ENCODE data around the gene MIPOL1.
"Not testable (repeated sequence)": the region's sequence is repeated elsewhere in the genome, so short reads cannot be mapped to it uniquely, and the experiment has no call there.

MIPOL1 gene

DNA sequence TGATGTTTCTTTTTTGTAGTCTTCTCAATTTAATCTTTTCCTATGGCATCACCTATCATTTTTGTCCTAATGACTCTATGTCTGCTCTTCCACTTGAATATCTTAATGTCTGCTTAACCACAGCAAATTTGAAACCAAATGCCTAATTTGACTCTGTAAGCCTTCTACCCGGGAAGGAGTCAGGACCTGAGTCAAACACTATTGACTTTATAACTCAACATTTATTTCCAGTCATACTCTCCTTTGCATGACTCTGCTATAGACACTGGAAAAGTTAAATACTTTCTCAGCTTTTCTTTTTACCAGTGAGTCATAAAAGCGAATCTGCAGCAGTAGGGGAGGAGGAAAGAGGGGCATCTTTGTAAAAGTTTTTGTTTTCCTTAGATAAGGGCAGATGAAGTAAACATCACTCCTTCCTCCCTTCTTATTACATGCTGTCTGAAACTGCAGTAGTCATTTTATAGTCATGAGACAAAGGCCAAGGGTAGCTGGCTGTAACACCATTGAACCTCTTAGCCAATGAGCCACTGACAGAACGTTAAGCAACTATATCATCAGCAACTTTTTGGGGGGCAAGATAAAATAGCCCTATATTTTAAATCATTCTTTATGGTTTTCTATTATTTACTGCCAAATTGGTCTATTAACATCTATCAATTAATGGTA is 179.3 kb downstream of the MIPOL1 start:
- no peak overlapping the region for H3K18ac ChIP-seq (ENCODE audit: low read length)
- H3K4me2 ChIP-seq (ENCODE audit: low read length): no peak overlapping the region
- no peak overlapping the region for H3K4me3 ChIP-seq (ENCODE audit: low read length)
- no peak overlapping the region for H2BK15ac ChIP-seq (replicated peaks; ENCODE audit: low read depth)
- no peak overlapping the region for H4K5ac ChIP-seq (ENCODE audit: low read length)
- H2BK120ac ChIP-seq (ENCODE audit: low read depth, low read length): no peak overlapping the region
- H3K27ac ChIP-seq (ENCODE audit: low read depth, low read length): no peak overlapping the region
- DNase-seq: no peak
- no peak overlapping the region for H3K56ac ChIP-seq (ENCODE audit: low read length)
- no peak overlapping the region for H2AK5ac ChIP-seq (ENCODE audit: low read length)
- H2BK5ac ChIP-seq (ENCODE audit: low read length): no peak overlapping the region
- H3K9ac ChIP-seq (ENCODE audit: low read length): no peak overlapping the region
- H3K36me3 ChIP-seq (ENCODE audit: control insufficient read depth, insufficient read depth, low read length): no peaks in the 10 kb centered on the region
- no CpG with 5 or more reads among the region's 3 CpGs for WGBS (ENCODE audit: extremely low coverage, insufficient coverage, low lambda C conversion rate)
- no peaks in the 10 kb centered on the region for H3K4me1 ChIP-seq (ENCODE audit: control insufficient read depth, low read depth, low read length)
- no peak overlapping the region for H4K8ac ChIP-seq (ENCODE audit: low read depth, low read length)
- H3K79me1 ChIP-seq (ENCODE audit: low read length): no peaks in the 10 kb centered on the region
- no peak overlapping the region for H3K23ac ChIP-seq (ENCODE audit: low read length)
- no peaks in the 10 kb centered on the region for H3K79me2 ChIP-seq (ENCODE audit: control insufficient read depth, insufficient read depth, low read length)
- H3K4ac ChIP-seq (ENCODE audit: low read depth, low read length): no peak overlapping the region
- no peaks in the 10 kb centered on the region for H3K27me3 ChIP-seq (ENCODE audit: insufficient read depth, low read length, poor library complexity)

DNA sequence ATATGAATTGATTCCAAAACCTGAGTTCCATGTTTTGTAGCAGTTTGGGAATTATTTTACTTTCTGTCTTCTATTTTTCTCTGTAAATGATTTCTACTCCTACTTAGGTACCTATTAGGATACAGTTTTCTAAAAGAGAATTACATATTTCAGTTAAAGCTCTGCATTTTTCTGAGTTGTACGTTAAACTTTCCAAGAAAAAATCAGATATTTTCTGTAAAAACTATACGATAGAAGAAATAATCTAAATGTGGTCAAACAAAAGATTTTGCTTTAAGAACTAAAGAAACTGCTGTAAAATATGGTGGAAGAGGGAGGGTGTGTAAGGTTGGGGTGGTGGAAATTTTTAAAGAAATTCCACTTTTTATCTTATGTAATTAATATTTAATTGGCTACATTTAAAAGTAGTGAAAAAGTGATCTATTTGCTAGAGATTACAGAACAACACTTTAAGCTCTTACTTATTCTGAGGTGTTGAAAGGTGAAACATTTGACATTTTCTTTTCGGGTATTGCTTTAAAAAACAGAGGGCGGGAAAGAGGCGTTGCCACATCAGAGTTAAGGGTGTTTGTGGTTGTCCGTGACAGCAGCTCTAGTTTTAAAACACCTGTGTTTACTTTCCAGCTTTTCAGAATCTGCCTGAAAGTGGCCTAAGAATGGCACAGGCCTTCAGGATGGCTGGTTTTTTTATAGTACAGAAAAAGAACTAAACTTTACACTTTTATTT is 187.3 kb downstream of the MIPOL1 start:
- Histone ChIP-seq H4K8ac (ENCODE audit: low read depth, low read length) (no peak overlapping the region), H2BK120ac (ENCODE audit: low read depth, low read length) (no peak overlapping the region), H3K27me3 (ENCODE audit: insufficient read depth, low read length, poor library complexity) (no peaks in the 10 kb centered on the region), H3K18ac (ENCODE audit: low read length) (no peak overlapping the region), H3K4me2 (ENCODE audit: low read length) (no peak overlapping the region), H3K23ac (ENCODE audit: low read length) (no peak overlapping the region), H3K79me1 (ENCODE audit: low read length) (no peaks in the 10 kb centered on the region), H3K79me2 (ENCODE audit: control insufficient read depth, insufficient read depth, low read length) (no peaks in the 10 kb centered on the region), H3K9ac (ENCODE audit: low read length) (no peak overlapping the region), H2BK5ac (ENCODE audit: low read length) (no peak overlapping the region), H3K4me1 (ENCODE audit: control insufficient read depth, low read depth, low read length) (no peaks in the 10 kb centered on the region), H3K4ac (ENCODE audit: low read depth, low read length) (no peak overlapping the region), H2BK15ac (replicated peaks; ENCODE audit: low read depth) (no peak overlapping the region), H3K56ac (ENCODE audit: low read length) (no peak overlapping the region), H3K36me3 (ENCODE audit: control insufficient read depth, insufficient read depth, low read length) (no peaks in the 10 kb centered on the region), H4K5ac (ENCODE audit: low read length) (no peak overlapping the region), H3K4me3 (ENCODE audit: low read length) (no peak overlapping the region), H2AK5ac (ENCODE audit: low read length) (no peak overlapping the region), H3K27ac (ENCODE audit: low read depth, low read length) (no peak overlapping the region)
- no peak for DNase-seq
- WGBS (ENCODE audit: extremely low coverage, insufficient coverage, low lambda C conversion rate): no CpG with 5 or more reads among the region's 6 CpGs

DNA sequence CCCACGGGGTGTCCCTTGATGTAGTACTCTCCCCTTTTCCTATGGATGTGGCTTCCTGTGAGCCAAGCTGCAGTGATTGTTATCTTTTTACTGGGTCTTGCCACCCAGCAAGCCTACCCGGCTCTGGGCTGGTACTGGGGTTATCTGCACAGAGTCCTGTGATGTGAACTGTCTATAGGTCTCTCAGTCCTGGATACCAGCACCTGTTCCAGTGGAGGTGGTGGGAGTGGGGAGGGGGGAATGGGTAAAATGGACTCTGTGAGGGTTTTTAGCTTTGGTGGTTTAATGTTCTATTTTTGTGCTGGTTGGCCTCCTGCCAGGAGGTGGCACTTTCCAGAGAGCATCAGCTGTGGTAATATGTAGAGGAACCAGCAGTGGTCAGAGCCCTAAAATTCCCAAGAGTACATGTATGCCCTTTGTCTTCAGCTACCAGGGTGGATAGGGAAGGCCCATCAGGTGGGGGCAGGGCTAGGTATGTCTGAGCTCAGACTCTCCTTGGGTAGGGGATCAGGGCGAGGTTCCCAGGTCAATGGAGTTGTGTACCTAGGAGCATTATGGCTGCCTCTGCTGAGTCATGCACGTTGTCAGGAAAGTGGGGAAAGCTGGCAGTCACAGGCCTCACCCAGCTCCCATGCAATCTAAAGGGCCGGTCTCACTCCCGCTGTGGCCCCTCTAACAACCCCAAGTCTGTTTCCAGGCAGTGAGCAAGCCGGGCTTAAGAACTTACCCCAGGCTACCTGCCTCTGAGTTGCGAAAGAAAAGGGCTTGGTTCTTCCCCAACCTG is 199.6 kb downstream of the MIPOL1 start:
- H3K27me3 ChIP-seq (ENCODE audit: insufficient read depth, low read length, poor library complexity); H3K36me3 ChIP-seq (ENCODE audit: control insufficient read depth, insufficient read depth, low read length); H3K18ac ChIP-seq (ENCODE audit: low read length); H3K4me2 ChIP-seq (ENCODE audit: low read length); H2BK120ac ChIP-seq (ENCODE audit: low read depth, low read length); H2AK5ac ChIP-seq (ENCODE audit: low read length); H3K4me1 ChIP-seq (ENCODE audit: control insufficient read depth, low read depth, low read length); H3K23ac ChIP-seq (ENCODE audit: low read length); H4K5ac ChIP-seq (ENCODE audit: low read length); H3K9ac ChIP-seq (ENCODE audit: low read length); H3K56ac ChIP-seq (ENCODE audit: low read length); H3K79me1 ChIP-seq (ENCODE audit: low read length); H4K8ac ChIP-seq (ENCODE audit: low read depth, low read length); H3K79me2 ChIP-seq (ENCODE audit: control insufficient read depth, insufficient read depth, low read length); H2BK5ac ChIP-seq (ENCODE audit: low read length); H2BK15ac ChIP-seq (replicated peaks; ENCODE audit: low read depth); H3K4ac ChIP-seq (ENCODE audit: low read depth, low read length); H3K4me3 ChIP-seq (ENCODE audit: low read length); H3K27ac ChIP-seq (ENCODE audit: low read depth, low read length): not testable (repeated sequence)
- no CpG with 5 or more reads among the region's 8 CpGs for WGBS (ENCODE audit: extremely low coverage, insufficient coverage, low lambda C conversion rate)
- DNase-seq: peak; percentile 0

DNA sequence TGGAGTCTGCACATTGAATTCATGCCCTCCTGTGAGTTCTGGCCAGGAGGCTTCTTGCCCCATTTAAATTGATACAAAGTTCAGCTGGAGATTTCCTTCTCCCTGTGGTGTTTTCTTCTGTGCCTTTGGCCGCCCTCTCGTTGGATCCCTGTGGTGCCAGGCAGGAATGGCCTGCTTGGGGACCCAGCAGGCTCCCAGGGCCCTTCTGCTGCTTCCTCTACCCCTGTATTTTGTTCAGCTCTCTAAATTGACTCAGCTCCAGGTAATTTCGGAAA is 200.1 kb downstream of the MIPOL1 start:
- H3K9ac ChIP-seq (ENCODE audit: low read length): no peak overlapping the region
- H3K56ac ChIP-seq (ENCODE audit: low read length): no peak overlapping the region
- H4K5ac ChIP-seq (ENCODE audit: low read length): no peak overlapping the region
- H2AK5ac ChIP-seq (ENCODE audit: low read length): no peak overlapping the region
- no peaks in the 10 kb centered on the region for H3K27me3 ChIP-seq (ENCODE audit: insufficient read depth, low read length, poor library complexity)
- DNase-seq: no peak
- H2BK15ac ChIP-seq (replicated peaks; ENCODE audit: low read depth): no peak overlapping the region
- H3K27ac ChIP-seq (ENCODE audit: low read depth, low read length): no peak overlapping the region
- no peak overlapping the region for H2BK120ac ChIP-seq (ENCODE audit: low read depth, low read length)
- no peak overlapping the region for H2BK5ac ChIP-seq (ENCODE audit: low read length)
- no peak overlapping the region for H3K23ac ChIP-seq (ENCODE audit: low read length)
- no peak overlapping the region for H3K4ac ChIP-seq (ENCODE audit: low read depth, low read length)
- no peaks in the 10 kb centered on the region for H3K36me3 ChIP-seq (ENCODE audit: control insufficient read depth, insufficient read depth, low read length)
- H4K8ac ChIP-seq (ENCODE audit: low read depth, low read length): no peak overlapping the region
- no peak overlapping the region for H3K18ac ChIP-seq (ENCODE audit: low read length)
- WGBS (ENCODE audit: extremely low coverage, insufficient coverage, low lambda C conversion rate): no CpG with 5 or more reads among the region's 3 CpGs
- no peaks in the 10 kb centered on the region for H3K79me2 ChIP-seq (ENCODE audit: control insufficient read depth, insufficient read depth, low read length)
- H3K4me1 ChIP-seq (ENCODE audit: control insufficient read depth, low read depth, low read length): no peaks in the 10 kb centered on the region
- no peaks in the 10 kb centered on the region for H3K79me1 ChIP-seq (ENCODE audit: low read length)
- H3K4me3 ChIP-seq (ENCODE audit: low read length): no peak overlapping the region
- H3K4me2 ChIP-seq (ENCODE audit: low read length): no peak overlapping the region

DNA sequence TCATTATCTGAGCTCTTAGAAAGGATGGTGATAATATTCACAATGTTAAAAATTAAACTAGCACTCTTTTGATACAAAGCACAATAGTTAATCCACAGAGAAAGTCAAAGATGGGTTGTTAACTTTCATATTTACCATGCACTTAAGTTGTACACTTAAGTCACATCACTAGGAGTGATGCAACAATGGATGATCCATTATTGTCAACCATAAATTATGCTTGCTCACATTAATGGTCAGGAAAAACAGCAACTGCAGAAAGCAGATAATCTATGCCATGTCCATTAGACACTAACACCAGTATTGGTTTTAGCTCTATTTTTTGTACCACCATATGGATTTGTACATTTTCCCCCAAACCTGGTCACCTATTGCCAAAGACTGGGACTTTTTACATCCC is 201.8 kb downstream of the MIPOL1 start:
- no peak overlapping the region for H2BK15ac ChIP-seq (replicated peaks; ENCODE audit: low read depth)
- H2BK5ac ChIP-seq (ENCODE audit: low read length): no peak overlapping the region
- no peak for DNase-seq
- no peaks in the 10 kb centered on the region for H3K79me1 ChIP-seq (ENCODE audit: low read length)
- H3K27ac ChIP-seq (ENCODE audit: low read depth, low read length): no peak overlapping the region
- no peak overlapping the region for H4K8ac ChIP-seq (ENCODE audit: low read depth, low read length)
- H3K56ac ChIP-seq (ENCODE audit: low read length): no peak overlapping the region
- no peaks in the 10 kb centered on the region for H3K4me1 ChIP-seq (ENCODE audit: control insufficient read depth, low read depth, low read length)
- H3K36me3 ChIP-seq (ENCODE audit: control insufficient read depth, insufficient read depth, low read length): no peaks in the 10 kb centered on the region
- H3K27me3 ChIP-seq (ENCODE audit: insufficient read depth, low read length, poor library complexity): no peaks in the 10 kb centered on the region
- no peak overlapping the region for H2BK120ac ChIP-seq (ENCODE audit: low read depth, low read length)
- no peak overlapping the region for H3K4me3 ChIP-seq (ENCODE audit: low read length)
- H3K4ac ChIP-seq (ENCODE audit: low read depth, low read length): no peak overlapping the region
- no peak overlapping the region for H3K4me2 ChIP-seq (ENCODE audit: low read length)
- H4K5ac ChIP-seq (ENCODE audit: low read length): no peak overlapping the region
- H3K9ac ChIP-seq (ENCODE audit: low read length): no peak overlapping the region
- H3K79me2 ChIP-seq (ENCODE audit: control insufficient read depth, insufficient read depth, low read length): no peaks in the 10 kb centered on the region
- no peak overlapping the region for H3K18ac ChIP-seq (ENCODE audit: low read length)
- no peak overlapping the region for H3K23ac ChIP-seq (ENCODE audit: low read length)
- no peak overlapping the region for H2AK5ac ChIP-seq (ENCODE audit: low read length)

All from mesendoderm (in vitro differentiated cells).